Measurements from ENCODE around the gene ACOXL. TPM values are rescaled to one million over a fixed set of nuclear protein-coding genes. Genes with fewer than 3 reads are reported as not detected.

ACOXL gene
- total and polyA plus RNA-seq, 2 donors (not counting 3 experiments of a cell fraction or from before 2014, with no cell fraction given), result not detected

GRCh38 chr2:110979471-110980338 is 247.3 kb downstream of the ACOXL start:
- H3K36me3 ChIP-seq (ENCODE audit: control insufficient read depth in 2 of 2, extremely low read depth in 1 of 2, insufficient read depth in 2 of 2, low read length in 2 of 2), result no peaks in the 10 kb centered on the region
- H4K20me1 ChIP-seq (replicated peaks; ENCODE audit: control insufficient read depth, extremely low read depth, insufficient read depth, low read length), result no peaks in the 10 kb centered on the region
- ChIA-PET POLR2A (no interaction called here), CTCF (interaction anchor here (1.0 kb wide), 1 partner anchor 9 kb away, joined by 4 read pairs; no protein-coding TSS in a partner anchor)
- peaks cover 4 to 18% of the 10 kb centered on the region in 2 experiments for H3K27me3 ChIP-seq (ENCODE audit: control insufficient read depth in 2 of 2, insufficient read depth in 2 of 2, low read length in 2 of 2)
- dilution Hi-C loops (cut with MboI; ENCODE audit: extremely low pct_ligation_motif_present, low sequenced_read_pairs), result no loop called here
- H3K4me3 ChIP-seq (replicated peaks in 1 of 3; ENCODE audit: insufficient read depth in 1 of 3, low read depth in 1 of 3, low read length in 3 of 3), result no peak overlapping the region
- BruUV-seq (replicated peaks), result no TSS peak
- no peak for FAIRE-seq
- H3K4me2 ChIP-seq (ENCODE audit: insufficient read depth, low read length), result no peak overlapping the region
- H3K4me1 ChIP-seq (ENCODE audit: control insufficient read depth, extremely low read depth, insufficient read depth, low read length), result no peaks in the 10 kb centered on the region
- no peaks in the 10 kb centered on the region for H3K9me3 ChIP-seq (replicated peaks; ENCODE audit: control insufficient read depth, insufficient read depth, low read length)
- no peak overlapping the region for H3K9ac ChIP-seq (replicated peaks; ENCODE audit: extremely low read depth, insufficient read depth, low read length)
- H3K9me1 ChIP-seq (replicated peaks; ENCODE audit: control insufficient read depth, extremely low read depth, insufficient read depth, low read length), result no peaks in the 10 kb centered on the region
- TF ChIP-seq MYC (IDR thresholded peaks at IDR 0.05; ENCODE audit: low read depth, low read length) (no peak), GATA2 (IDR thresholded peaks at IDR 0.05; ENCODE audit: insufficient read depth, insufficient read length, low read depth, low read length) (no peak), JUN (IDR thresholded peaks at IDR 0.05; ENCODE audit: borderline replicate concordance, insufficient read depth, insufficient read length, low read depth) (no peak)
- no peak for DNase-seq (ENCODE audit: low read depth, low spot score)
- no peak overlapping the region for H2AFZ ChIP-seq (ENCODE audit: low read depth, low read length)
- intact Hi-C loops (cut with micrococcal nuclease), result no loop called here
- H3K79me2 ChIP-seq (ENCODE audit: control insufficient read depth, insufficient read depth, low read length), result no peaks in the 10 kb centered on the region
- no peak overlapping the region for H3K27ac ChIP-seq (ENCODE audit: insufficient read depth, low read depth, low read length)

- Histone ChIP-seq H3K27me3 (ENCODE audit: control insufficient read depth in 2 of 2, insufficient read depth in 2 of 2, low read length in 2 of 2) (peaks cover 5 to 17% of the 10 kb centered on the region in 2 experiments), H3K27ac (ENCODE audit: insufficient read depth, low read depth, low read length) (no peak overlapping the region), H4K20me1 (replicated peaks; ENCODE audit: control insufficient read depth, extremely low read depth, insufficient read depth, low read length) (no peaks in the 10 kb centered on the region), H3K4me3 (replicated peaks in 1 of 3; ENCODE audit: insufficient read depth in 1 of 3, low read depth in 1 of 3, low read length in 3 of 3) (no peak overlapping the region), H3K9me1 (replicated peaks; ENCODE audit: control insufficient read depth, extremely low read depth, insufficient read depth, low read length) (no peaks in the 10 kb centered on the region), H3K4me1 (ENCODE audit: control insufficient read depth, extremely low read depth, insufficient read depth, low read length) (no peaks in the 10 kb centered on the region), H3K9ac (replicated peaks; ENCODE audit: extremely low read depth, insufficient read depth, low read length) (no peak overlapping the region), H2AFZ (ENCODE audit: low read depth, low read length) (no peak overlapping the region), H3K79me2 (ENCODE audit: control insufficient read depth, insufficient read depth, low read length) (no peaks in the 10 kb centered on the region), H3K9me3 (replicated peaks; ENCODE audit: control insufficient read depth, insufficient read depth, low read length) (no peaks in the 10 kb centered on the region), H3K36me3 (ENCODE audit: control insufficient read depth in 2 of 2, extremely low read depth in 1 of 2, insufficient read depth in 2 of 2, low read length in 2 of 2) (no peaks in the 10 kb centered on the region), H3K4me2 (ENCODE audit: insufficient read depth, low read length) (no peak overlapping the region)
- dilution Hi-C loops (cut with MboI; ENCODE audit: extremely low pct_ligation_motif_present, low sequenced_read_pairs), result no loop called here
- DNase-seq (ENCODE audit: low read depth, low spot score), result no peak
- intact Hi-C loops (cut with micrococcal nuclease), result no loop called here
- CTCF ChIA-PET, result interaction anchor here (1.0 kb wide), 1 partner anchor 10 kb away, joined by 4 read pairs; no protein-coding TSS in a partner anchor
- TF ChIP-seq GATA2 (IDR thresholded peaks at IDR 0.05; ENCODE audit: insufficient read depth, insufficient read length, low read depth, low read length), result no peak
- no peak for TF ChIP-seq JUN (IDR thresholded peaks at IDR 0.05; ENCODE audit: borderline replicate concordance, insufficient read depth, insufficient read length, low read depth)
- POLR2A ChIA-PET, result no interaction called here
- no TSS peak for BruUV-seq (replicated peaks)
- FAIRE-seq, result no peak
These were observed 248.1 kb downstream of the ACOXL start for GRCh38 chr2:110980339-110981062.
